Breast epithelium (tissue), 3 donors: Measurements from ENCODE around the gene DNAJC3.

ENCODE experiments used
- CTCF ChIP-seq, 3 donors: fragments of 450-650 bp; IDR thresholded peaks; one replicate each; pipeline ENCODE4 v1.5.1; 2016 to 2017; ENCODE audit warnings: antibody characterized with exemption in 3 of 3, mild to moderate bottlenecking in 3 of 3, moderate library complexity in 3 of 3
- POLR2A ChIP-seq: fragments of 450-650 bp; IDR thresholded peaks from one replicate; pipeline ENCODE4 v1.6.1; 2016; ENCODE audit warnings: antibody characterized with exemption, mild to moderate bottlenecking, moderate library complexity

DNA sequence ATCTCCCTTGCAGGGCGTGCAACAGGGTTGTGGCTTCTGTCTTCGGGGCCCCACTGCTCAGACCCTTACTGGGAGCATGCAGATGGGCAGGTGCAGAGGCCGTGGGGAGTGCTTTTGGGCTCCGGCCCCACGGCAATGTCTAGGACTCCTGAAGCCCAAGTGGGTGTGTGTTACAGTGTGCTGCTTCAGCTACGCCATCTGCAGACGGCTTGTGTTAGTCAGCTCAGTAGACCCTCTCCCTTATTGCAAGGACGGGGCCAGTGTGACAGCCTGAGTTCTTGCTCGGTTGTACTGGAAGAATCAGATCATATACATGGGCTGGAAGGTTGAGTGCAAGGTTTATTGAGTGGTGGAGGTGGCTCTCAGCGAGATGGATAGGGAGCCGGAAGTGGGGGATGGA lies 39.3 kb downstream of the DNAJC3 start:
- TF ChIP-seq POLR2A (no peak), CTCF (IDR thresholded peaks at IDR 0.05) (no peak)
